Left renal pelvis (tissue), 4 donors: ENCODE data around the gene WDR27. TPM values are rescaled to one million over a fixed set of nuclear protein-coding genes. Genes with fewer than 3 reads are reported as not detected.
"Not testable (repeated sequence)": the region's sequence is repeated elsewhere in the genome, so short reads cannot be mapped to it uniquely, and the experiment has no call there.

Experiments
- DNase-seq, 4 donors: peaks; one replicate each; pipeline ENCODE4 v3.0.0-alpha.2; 2013; ENCODE audit warnings: low read depth in 4 of 4, low spot score in 3 of 4
- polyA plus RNA-seq, 4 donors: library from polyadenylated mRNA; unstranded; fragments of 120-200 nt; gene quantifications; one replicate each; pipeline ENCODE4 v1.2.1, GENCODE V29; 2013; ENCODE audit not compliant: insufficient read length in 4 of 4

WDR27 gene
- polyA plus RNA-seq, 4 donors, result 35.9 to 88.8 (median 59.5) TPM

DNA sequence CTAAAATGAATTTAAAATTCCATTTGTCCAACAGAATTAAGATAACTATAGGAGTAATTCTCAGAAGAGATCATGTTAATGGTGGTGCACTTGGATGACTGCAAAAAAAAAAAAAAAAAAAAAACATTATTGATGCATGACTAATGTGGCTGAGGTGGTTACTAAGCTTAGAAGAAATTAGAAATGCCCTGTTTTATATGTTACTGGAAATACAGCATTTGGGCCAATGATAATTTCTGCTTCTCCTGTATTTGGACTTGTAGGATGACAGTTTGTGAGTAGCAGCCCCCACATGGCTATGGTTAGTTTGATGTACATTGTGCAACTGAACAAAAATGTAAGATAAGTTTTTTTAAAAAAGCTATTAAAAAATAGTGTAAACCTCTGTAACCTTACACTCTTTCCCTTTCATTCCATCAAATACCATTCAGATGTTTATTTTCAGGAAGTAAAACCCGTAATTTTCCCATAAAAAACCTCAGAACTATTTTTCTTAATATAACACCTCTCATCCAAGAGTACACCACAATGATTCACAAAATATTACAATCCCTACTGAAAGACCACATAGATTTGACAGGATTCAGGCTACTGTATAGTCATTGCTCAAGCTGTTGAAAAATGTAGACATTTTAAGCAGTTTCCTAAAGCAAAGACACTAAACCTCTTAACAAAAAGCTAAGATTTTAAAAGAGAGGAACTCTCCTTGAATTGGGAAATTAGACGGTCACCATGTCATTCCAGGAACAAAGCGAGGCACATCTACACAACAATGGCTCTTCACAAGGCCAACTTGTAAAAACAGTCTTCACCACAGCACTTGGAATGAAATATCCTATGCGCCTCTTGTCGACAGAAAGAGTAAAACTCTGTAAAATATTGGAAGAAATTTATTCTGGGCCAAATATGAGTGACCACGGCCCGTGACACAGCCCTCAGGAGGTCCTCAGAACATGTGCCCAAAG lies 83.0 kb downstream of the WDR27 start:
- DNase-seq, result no peak

- DNase-seq, result no peak
Measured at GRCh38 chr6:169617562-169617961, 84.3 kb downstream of the WDR27 start.

- not testable (repeated sequence) for DNase-seq
Measured at GRCh38 chr6:169608609-169609008, 93.2 kb downstream of the WDR27 start.

GRCh38 chr6:169604076-169604475 lies 97.8 kb downstream of the WDR27 start:
- DNase-seq, result no peak

GRCh38 chr6:169601129-169601528 lies 100.7 kb downstream of the WDR27 start:
- not testable (repeated sequence) for DNase-seq

GRCh38 chr6:169592558-169592957 lies 109.3 kb downstream of the WDR27 start:
- no peak for DNase-seq

- no peak for DNase-seq
Measured at GRCh38 chr6:169591616-169592015, 110.2 kb downstream of the WDR27 start.

GRCh38 chr6:169590376-169590939 lies 111.4 kb downstream of the WDR27 start:
- DNase-seq, result no peak

DNA sequence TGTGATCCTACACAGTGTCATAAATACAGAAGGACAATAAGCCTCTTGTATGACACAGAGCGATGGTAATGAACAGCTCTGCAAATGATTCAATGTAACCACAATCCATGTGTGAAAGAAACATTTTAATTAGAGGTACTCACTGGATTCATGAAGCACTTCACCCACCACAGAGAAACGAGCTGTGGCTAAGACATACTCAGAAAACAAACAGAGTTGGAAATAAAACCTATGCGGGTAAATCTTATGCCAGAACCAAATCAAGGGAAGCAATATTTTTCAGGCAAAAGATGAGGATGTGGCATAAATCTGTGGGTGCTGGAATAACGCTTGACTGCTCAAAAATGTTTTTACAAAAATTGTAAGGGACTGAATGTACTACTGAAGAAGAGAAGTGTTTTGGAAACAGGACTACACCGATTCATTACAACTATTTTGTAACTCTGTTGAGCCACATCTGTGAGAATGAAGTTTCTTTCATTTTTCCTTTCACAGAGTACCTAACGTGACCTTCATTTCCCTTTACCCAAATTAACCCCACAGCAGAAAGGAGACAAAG lies 112.1 kb downstream of the WDR27 start:
- DNase-seq, result no peak

DNA sequence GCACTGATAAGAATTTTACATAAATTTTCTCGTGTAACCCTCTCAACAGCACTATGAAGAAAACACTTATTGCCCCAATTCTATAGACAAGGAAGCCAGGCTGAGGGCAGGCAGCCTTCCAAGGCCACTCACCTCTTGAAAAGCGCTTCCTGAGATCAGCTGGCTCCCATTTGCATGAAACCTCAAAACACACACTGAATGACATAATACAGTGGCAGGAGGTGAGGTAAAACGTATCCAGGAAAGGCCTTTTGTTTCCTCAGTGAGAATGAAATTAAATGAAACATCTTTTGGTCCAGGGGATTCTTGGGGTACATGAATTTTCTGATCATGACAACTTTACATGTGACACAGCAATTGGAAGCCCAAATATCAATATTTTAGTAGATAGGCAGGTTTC lies 112.5 kb downstream of the WDR27 start:
- no peak for DNase-seq

GRCh38 chr6:169587975-169588374 lies 113.9 kb downstream of the WDR27 start:
- DNase-seq, result no peak

GRCh38 chr6:169583886-169584541 lies 117.8 kb downstream of the WDR27 start:
- DNase-seq, result no peak

- no peak for DNase-seq
Measured at GRCh38 chr6:169579407-169580111, 122.3 kb downstream of the WDR27 start.

- no peak for DNase-seq
Measured at GRCh38 chr6:169577974-169578373, 123.9 kb downstream of the WDR27 start.

DNA sequence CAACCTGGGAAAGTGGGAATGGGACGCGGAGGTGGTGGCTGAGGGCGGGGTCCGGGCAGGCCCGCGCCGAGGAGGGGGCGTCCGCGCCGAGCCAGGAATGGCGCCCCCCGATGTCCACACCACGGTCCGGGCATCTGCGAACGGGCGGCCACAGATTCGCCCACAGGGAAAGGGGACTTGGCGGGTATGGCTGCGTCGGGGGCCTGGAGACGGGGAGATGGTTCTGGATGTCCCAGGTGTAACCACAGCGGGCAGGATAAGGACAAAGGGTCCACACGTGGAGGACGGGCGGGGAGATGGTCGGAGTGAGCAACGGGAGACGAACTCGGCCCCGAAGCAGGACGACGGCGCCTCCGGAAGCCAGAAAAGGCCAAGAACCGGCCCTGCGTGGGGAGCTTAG lies 124.6 kb downstream of the WDR27 start:
- no peak for DNase-seq

- DNase-seq, result no peak
Measured at GRCh38 chr6:169575821-169576220, 126.0 kb downstream of the WDR27 start.

GRCh38 chr6:169575365-169575764 lies 126.5 kb downstream of the WDR27 start:
- DNase-seq, result no peak

DNA sequence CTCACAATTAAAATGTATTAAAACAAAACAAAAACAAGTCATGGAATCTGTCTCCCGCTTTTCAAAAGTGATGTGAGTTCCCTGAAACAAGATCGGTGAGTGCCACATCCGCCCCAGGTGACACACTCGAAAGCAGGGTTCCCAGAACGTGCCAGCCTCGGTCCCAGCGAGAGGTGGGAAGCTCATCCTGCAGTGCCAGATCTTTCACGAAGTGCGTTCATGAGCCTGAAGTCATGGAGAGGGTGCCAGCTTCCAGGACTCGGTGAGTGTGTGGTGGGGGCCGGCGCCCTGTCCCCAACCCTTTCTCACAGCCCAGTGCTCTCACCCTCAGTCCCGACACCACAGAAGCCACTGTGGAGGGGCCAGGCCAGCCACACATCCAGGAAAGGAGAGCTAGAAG lies 127.4 kb downstream of the WDR27 start:
- no peak for DNase-seq

DNA sequence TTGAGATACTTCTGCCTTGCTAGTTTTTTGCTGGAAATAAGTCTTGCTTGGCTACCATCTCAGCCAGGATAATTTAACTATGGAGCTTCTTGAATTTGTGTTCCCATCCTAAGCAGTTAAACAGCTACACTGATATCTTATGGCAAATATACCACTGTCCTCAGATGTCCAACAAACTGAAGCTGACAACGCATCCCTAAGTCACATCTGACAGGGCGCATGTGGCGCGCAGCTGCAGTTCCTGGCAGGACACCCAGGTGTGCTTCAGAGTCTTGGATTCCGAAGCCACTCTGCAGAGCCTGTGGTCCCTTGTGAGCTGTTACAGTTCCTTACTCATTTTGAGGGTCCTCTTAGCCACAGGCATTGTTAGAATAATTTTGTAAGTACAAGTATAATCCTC lies 127.9 kb downstream of the WDR27 start:
- DNase-seq, result no peak

DNA sequence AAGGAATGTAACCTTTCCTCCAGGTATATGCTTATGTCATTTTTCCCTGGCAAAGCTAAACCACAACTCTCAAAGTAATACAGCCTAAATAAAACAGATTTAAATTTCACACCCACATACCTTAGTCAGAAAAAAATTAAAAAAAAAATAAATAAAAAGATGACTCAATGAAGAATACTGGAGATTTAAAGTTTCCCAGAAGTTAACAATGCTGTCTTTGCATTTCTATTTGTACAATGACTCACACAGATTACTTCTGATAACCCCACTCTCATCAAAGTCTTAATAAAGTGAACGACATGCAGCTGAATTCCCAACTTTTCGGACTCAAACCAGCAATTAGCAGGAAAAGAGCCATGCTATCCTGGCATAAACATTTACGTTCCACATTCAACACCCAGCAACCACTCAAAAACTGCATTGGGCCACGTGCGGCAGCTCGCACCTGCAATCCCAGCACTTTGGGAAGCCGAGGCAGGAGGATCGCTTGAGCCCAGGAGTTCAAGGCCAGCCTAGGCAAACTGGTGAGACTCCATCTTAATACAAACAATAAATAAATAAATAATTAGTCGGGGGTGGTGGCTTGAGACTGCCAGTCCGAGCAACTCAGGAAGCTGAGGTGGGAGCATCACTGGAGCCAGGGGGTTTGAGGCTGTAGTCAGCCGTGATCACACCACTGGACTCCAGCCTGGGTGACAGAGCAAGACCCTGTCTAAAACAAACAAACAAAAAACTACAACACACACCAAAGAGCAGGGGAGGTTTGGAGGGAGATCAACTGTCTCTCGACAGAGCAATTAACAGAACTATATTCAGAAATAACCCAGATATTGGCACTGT lies 130.5 kb downstream of the WDR27 start:
- DNase-seq, result no peak
